SK-N-SH treated with all-trans-retinoic acid at 6 μM for 48 hours (cell line): ENCODE measurements around the gene BMP8A.
"Not testable (repeated sequence)": the region's sequence is repeated elsewhere in the genome, so short reads cannot be mapped to it uniquely, and the experiment has no call there.

Experiments used
- ATAC-seq: fragments of 200-7000 bp; cut with Tn5 transposase; 3 replicates; pipeline ENCODE4 v1.9.1; 2020; ENCODE audit warnings: mild to moderate bottlenecking, moderate library complexity
- ARNTL ChIP-seq: fragments of 450-650 bp; formaldehyde crosslinking; IDR thresholded peaks from 2 replicates; pipeline ENCODE4 v1.5.0; 2020; ENCODE audit warnings: low read depth, mild to moderate bottlenecking, moderate library complexity, borderline replicate concordance
- BACH2 ChIP-seq: fragments of 250-450 bp; sonication (Bioruptor Pico); IDR thresholded peaks from 2 replicates; pipeline ENCODE4 v1.9.0; 2021; ENCODE audit warnings: mild to moderate bottlenecking, borderline replicate concordance
- CSDC2 ChIP-seq: fragments of 250-450 bp; sonication (Bioruptor Pico); IDR thresholded peaks from 2 replicates; pipeline ENCODE4 v1.5.0; 2020; ENCODE audit warnings: mild to moderate bottlenecking, moderate library complexity
- CSRNP3 ChIP-seq: fragments of 250-450 bp; sonication (Bioruptor Pico); IDR thresholded peaks from 2 replicates; pipeline ENCODE4 v1.5.1; 2021; ENCODE audit warnings: mild to moderate bottlenecking, moderate library complexity
- ISL1 ChIP-seq: fragments of 250-450 bp; sonication (Bioruptor Pico); IDR thresholded peaks from 2 replicates; pipeline ENCODE4 v2.1.2; 2022; ENCODE audit warnings: mild to moderate bottlenecking, moderate library complexity
- OSR1 ChIP-seq: fragments of 250-450 bp; sonication (Bioruptor Pico); IDR thresholded peaks from 2 replicates; pipeline ENCODE4 v1.8.0; 2022; ENCODE audit warnings: moderate library complexity, mild to moderate bottlenecking, inconsistent platforms
- POU6F1 ChIP-seq: fragments of 250-450 bp; sonication (Bioruptor Pico); IDR thresholded peaks from 2 replicates; pipeline ENCODE4 v1.8.0; 2021; ENCODE audit warnings: low read depth, mild to moderate bottlenecking, moderate library complexity, borderline replicate concordance
- RARB ChIP-seq: fragments of 250-450 bp; sonication (Bioruptor Pico); IDR thresholded peaks from 2 replicates; pipeline ENCODE4 v1.8.0; 2021; ENCODE audit warnings: mild to moderate bottlenecking, moderate library complexity
- SNAI2 ChIP-seq: fragments of 250-450 bp; sonication (Bioruptor Pico); IDR thresholded peaks from 2 replicates; pipeline ENCODE4 v1.5.0; 2020; ENCODE audit warnings: mild to moderate bottlenecking, moderate library complexity
- TCF4 ChIP-seq: fragments of 250-450 bp; sonication (Bioruptor Pico); IDR thresholded peaks from 2 replicates; pipeline ENCODE4 v1.8.0; 2021; ENCODE audit warnings: mild to moderate bottlenecking, moderate library complexity, borderline replicate concordance
- ZC3H10 ChIP-seq: fragments of 250-450 bp; sonication (Bioruptor Pico); IDR thresholded peaks from 2 replicates; pipeline ENCODE4 v1.5.1; 2021; ENCODE audit warnings: mild to moderate bottlenecking, moderate library complexity
- ZFP3 ChIP-seq: fragments of 250-450 bp; sonication (Bioruptor Pico); IDR thresholded peaks from 2 replicates; pipeline ENCODE4 v1.5.0; 2020; ENCODE audit warnings: mild to moderate bottlenecking, moderate library complexity
- ZFP30 ChIP-seq: fragments of 450-650 bp; formaldehyde crosslinking; IDR thresholded peaks from 2 replicates; pipeline ENCODE4 v1.5.0; 2022; ENCODE audit warnings: mild to moderate bottlenecking, moderate library complexity
- ZNF565 ChIP-seq: fragments of 450-650 bp; formaldehyde crosslinking; conservative IDR thresholded peaks from 2 replicates; pipeline ENCODE4 v1.5.0; 2020; ENCODE audit warnings: low read depth, mild to moderate bottlenecking, moderate library complexity
- ZNF70 ChIP-seq: fragments of 450-650 bp; formaldehyde crosslinking; IDR thresholded peaks from 2 replicates; pipeline ENCODE4 v1.5.0; 2020; ENCODE audit warnings: mild to moderate bottlenecking, moderate library complexity
- ZNF8 ChIP-seq: fragments of 450-650 bp; formaldehyde crosslinking; IDR thresholded peaks from 2 replicates; pipeline ENCODE4 v1.5.0; 2020; ENCODE audit warnings: mild to moderate bottlenecking, moderate library complexity
- TF ChIP-seq, protein P1 (sequence below): fragments of 250-450 bp; sonication (Bioruptor Pico); IDR thresholded peaks from 2 replicates; pipeline ENCODE4 v1.8.0; 2020; ENCODE audit warnings: mild to moderate bottlenecking, moderate library complexity, borderline replicate concordance
- TF ChIP-seq, protein P2 (sequence below): fragments of 250-450 bp; sonication (Bioruptor Pico); IDR thresholded peaks from 2 replicates; pipeline ENCODE4 v1.5.1; 2020; ENCODE audit warnings: low read depth, mild to moderate bottlenecking, moderate library complexity

Gene BMP8A

GRCh38 chr1:39525366-39526165 is 34.1 kb downstream of the BMP8A start (continued):
- TF ChIP-seq CSRNP3 (CRISPR knock-in tag) (no peak), OSR1 (CRISPR knock-in tag) (no peak), ZC3H10 (CRISPR knock-in tag) (no peak), RARB (CRISPR knock-in tag) (no peak), ZNF8 (CRISPR knock-in tag) (no peak)
- TF ChIP-seq, protein P1, sequence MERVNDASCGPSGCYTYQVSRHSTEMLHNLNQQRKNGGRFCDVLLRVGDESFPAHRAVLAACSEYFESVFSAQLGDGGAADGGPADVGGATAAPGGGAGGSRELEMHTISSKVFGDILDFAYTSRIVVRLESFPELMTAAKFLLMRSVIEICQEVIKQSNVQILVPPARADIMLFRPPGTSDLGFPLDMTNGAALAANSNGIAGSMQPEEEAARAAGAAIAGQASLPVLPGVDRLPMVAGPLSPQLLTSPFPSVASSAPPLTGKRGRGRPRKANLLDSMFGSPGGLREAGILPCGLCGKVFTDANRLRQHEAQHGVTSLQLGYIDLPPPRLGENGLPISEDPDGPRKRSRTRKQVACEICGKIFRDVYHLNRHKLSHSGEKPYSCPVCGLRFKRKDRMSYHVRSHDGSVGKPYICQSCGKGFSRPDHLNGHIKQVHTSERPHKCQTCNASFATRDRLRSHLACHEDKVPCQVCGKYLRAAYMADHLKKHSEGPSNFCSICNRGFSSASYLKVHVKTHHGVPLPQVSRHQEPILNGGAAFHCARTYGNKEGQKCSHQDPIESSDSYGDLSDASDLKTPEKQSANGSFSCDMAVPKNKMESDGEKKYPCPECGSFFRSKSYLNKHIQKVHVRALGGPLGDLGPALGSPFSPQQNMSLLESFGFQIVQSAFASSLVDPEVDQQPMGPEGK = no peak

DNA sequence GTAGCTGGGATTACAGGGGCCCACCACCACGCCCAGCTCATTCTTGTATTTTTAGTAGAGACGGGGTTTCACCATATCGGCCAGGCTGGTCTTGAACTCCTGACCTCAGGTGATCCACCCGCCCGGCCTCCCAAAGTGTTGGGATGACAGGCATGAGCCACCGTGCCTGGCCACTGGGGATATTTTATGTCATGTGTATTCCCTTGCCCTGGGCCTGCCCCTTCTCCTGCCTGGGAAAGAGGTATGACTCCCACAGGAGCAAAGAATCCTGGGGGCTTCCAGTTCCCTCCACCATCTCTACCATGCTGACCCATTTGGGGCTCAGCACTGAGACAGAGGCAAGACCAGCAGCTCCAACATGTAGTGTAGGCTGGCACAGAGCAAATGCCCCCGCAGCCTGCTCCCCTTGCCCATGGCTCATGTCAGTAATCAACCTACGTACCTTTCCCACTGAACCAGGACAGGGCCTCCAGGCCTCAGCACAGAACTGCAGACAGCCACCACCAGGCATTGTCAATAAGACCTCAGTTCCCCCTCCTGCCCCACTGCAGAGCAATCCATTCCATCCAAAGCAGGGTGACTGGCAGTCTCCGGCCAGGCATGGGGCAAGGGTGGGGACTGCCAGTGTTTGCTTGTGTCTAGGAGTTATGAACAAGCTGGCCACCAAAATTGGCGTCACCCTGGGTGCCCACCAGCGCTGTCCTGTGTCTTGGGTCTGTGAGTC is 35.2 kb downstream of the BMP8A start:
- no peak for ATAC-seq
- TF ChIP-seq ZFP30 (CRISPR knock-in tag) = no peak
- TF ChIP-seq ZFP3 (CRISPR knock-in tag) = no peak
- TF ChIP-seq ZNF8 (CRISPR knock-in tag) = no peak

GRCh38 chr1:39527190-39527579 is 35.7 kb downstream of the BMP8A start:
- ATAC-seq = not testable (repeated sequence)

GRCh38 chr1:39528082-39528481 is 36.6 kb downstream of the BMP8A start:
- TF ChIP-seq ARNTL (CRISPR knock-in tag) = no peak
- TF ChIP-seq, all 23 proteins: peak for 0
- ATAC-seq = no peak

DNA sequence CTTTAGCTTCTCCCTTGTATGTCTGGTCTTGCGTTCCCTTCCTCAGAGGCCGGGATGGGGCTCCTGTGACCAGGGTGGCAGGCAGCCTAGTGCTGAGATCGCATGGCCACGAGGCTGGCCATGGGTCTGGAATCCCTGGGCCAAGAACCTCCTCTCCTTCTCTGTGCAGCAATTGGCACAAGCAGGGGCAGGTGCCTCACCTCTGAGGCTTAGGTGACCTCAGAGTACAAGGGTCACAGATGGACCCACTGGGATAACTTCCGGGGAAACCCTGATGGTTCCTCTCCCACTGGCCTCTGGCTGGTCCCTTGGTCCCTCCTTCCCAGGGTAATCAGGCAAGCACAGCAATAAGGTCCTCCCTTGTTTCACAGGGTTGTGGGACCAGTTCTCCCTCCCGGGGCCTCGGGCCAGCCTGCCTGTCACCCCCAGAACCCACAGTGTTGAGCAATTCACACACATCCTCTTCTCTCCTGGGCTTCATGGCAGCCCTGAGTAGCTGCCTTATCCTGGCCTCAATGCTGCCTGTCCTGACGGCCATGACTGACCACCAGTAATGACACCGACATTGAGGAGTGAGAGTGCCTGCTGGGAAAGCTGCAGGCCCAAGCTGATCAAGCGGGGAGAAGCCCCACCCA is 38.6 kb downstream of the BMP8A start:
- no peak for ATAC-seq
- TF ChIP-seq POU6F1 = no peak
- TF ChIP-seq, protein P2, sequence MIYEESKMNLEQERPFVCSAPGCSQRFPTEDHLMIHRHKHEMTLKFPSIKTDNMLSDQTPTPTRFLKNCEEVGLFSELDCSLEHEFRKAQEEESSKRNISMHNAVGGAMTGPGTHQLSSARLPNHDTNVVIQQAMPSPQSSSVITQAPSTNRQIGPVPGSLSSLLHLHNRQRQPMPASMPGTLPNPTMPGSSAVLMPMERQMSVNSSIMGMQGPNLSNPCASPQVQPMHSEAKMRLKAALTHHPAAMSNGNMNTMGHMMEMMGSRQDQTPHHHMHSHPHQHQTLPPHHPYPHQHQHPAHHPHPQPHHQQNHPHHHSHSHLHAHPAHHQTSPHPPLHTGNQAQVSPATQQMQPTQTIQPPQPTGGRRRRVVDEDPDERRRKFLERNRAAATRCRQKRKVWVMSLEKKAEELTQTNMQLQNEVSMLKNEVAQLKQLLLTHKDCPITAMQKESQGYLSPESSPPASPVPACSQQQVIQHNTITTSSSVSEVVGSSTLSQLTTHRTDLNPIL (CRISPR knock-in tag) = no peak
- no peak for TF ChIP-seq ISL1 (CRISPR knock-in tag)
- no peak for TF ChIP-seq ARNTL (CRISPR knock-in tag)
- TF ChIP-seq, protein P1 = no peak
- no peak for TF ChIP-seq BACH2
- no peak for TF ChIP-seq ZNF8 (CRISPR knock-in tag)
- TF ChIP-seq CSDC2 = no peak
- TF ChIP-seq ZNF70 (CRISPR knock-in tag) = no peak
- no peak for TF ChIP-seq ZFP30 (CRISPR knock-in tag)
- TF ChIP-seq RARB (CRISPR knock-in tag) = no peak
- TF ChIP-seq SNAI2 (CRISPR knock-in tag) = no peak
- no peak for TF ChIP-seq ZNF565 (CRISPR knock-in tag)
- TF ChIP-seq ZC3H10 (CRISPR knock-in tag) = no peak
- TF ChIP-seq ZFP3 (CRISPR knock-in tag) = no peak
- no peak for TF ChIP-seq CSRNP3 (CRISPR knock-in tag)
- no peak for TF ChIP-seq TCF4
